Stimulated activated CD4-positive, alpha-beta T cell treated with anti-CD3 and anti-CD28 coated beads, Interleukin-15, amount 100 ng/mL, for 1 hour (primary cell): Measurements from ENCODE around the gene DGKK.

Source experiments
- DNase-seq, 2 donors: peaks; one replicate each; pipeline ENCODE4 v3.0.0-alpha.2; 2020; ENCODE audit warnings: low read depth in 1 of 2, low spot score in 1 of 2

DGKK gene, protein sequence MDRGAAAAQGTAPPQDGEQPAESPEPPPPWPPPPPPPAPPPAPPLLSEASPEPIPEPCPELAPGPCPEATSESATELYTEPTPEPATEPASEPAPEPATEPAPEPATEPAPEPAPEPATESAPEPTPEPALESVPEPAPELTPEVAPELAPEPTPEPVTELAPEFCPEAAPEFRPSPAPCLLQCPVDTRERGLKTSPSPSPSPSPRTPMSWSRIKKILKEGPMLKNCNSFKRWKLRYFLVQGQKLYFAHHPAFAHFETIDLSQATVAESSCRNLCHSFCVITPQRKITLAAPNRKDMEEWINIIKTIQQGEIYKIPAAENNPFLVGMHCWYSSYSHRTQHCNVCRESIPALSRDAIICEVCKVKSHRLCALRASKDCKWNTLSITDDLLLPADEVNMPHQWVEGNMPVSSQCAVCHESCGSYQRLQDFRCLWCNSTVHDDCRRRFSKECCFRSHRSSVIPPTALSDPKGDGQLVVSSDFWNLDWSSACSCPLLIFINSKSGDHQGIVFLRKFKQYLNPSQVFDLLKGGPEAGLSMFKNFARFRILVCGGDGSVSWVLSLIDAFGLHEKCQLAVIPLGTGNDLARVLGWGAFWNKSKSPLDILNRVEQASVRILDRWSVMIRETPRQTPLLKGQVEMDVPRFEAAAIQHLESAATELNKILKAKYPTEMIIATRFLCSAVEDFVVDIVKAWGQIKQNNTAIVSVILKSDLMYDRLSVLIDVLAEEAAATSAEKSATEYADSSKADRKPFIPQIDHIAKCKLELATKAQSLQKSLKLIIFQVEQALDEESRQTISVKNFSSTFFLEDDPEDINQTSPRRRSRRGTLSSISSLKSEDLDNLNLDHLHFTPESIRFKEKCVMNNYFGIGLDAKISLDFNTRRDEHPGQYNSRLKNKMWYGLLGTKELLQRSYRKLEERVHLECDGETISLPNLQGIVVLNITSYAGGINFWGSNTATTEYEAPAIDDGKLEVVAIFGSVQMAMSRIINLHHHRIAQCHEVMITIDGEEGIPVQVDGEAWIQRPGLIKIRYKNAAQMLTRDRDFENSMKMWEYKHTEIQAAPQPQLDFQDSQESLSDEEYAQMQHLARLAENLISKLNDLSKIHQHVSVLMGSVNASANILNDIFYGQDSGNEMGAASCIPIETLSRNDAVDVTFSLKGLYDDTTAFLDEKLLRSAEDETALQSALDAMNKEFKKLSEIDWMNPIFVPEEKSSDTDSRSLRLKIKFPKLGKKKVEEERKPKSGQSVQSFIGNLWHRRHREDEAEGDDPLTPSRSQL

GRCh38 chrX:50470103-50471031, at the start of gene DGKK:
TSS of gene DGKK (minus strand) at chrX:50470825. CDS start at chrX:50470678, 147 bp downstream.
- no peak for DNase-seq

DNA sequence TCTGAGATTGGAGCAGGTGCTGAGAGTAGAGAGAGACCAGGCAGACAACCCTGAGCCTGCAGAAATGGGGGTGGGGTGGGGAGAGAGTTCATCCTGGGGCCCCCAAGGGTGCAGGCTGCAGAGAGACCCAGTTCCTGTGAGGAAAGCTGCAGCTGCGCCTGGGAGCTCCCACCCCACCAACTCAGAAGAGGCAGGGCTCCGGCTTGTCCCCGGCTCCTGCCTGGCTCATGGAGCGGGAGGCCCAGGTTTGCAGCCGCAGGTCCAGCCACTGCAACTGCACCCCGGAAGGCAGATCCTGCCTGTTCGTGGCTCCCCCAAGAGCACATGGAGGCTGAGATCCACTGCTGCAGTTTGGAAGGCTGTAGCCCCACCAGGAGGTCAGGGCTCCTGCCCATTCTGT, 44.2 kb upstream of the DGKK start:
- DNase-seq: no peak

- DNase-seq: no peak
Observed at GRCh38 chrX:50497114-50497513, 26.5 kb upstream of the DGKK start.

GRCh38 chrX:50495616-50496015, 25.0 kb upstream of the DGKK start:
- DNase-seq: no peak

GRCh38 chrX:50492720-50493119, 22.1 kb upstream of the DGKK start:
- no peak for DNase-seq

DNA sequence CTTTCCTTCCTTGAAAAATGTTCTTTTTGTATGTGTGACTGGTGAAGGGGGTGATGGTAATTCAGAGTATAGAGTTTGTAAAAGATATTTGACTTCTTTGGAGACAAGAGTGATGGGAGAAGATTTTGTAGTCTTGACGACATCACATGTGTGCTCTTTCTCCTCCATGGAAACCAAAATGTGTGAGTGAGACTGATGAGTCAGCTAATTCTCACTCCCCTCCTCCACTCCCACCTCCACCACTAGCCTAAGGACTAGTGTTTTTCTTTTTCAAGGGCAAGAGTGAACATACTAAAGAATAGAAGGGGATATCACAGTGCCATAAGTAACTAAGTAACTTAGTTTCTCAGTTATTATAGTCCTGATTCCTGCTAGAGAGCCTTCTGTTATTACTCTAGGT, 14.0 kb upstream of the DGKK start:
- no peak for DNase-seq

DNA sequence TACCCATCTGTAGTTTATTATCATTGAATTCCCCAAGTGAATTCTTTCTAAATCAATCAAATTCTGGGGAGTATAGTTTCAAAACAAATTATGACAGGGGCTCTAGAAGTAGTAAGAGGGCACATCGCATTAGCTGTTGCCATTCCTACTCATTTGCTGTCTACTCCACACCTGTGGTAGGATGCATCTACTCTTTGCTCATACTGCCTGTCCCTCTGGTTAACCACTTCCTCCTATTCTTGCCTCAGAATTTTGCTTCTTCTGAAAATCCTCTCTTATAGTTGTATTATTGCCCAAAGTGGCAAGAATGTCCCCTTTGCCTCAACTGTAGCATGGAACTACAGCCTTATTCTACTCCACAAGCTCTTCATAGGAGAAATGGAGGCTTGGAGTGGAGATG, 12.7 kb upstream of the DGKK start:
- DNase-seq: no peak

- DNase-seq: no peak
Observed at GRCh38 chrX:50475208-50475607, 4.6 kb upstream of the DGKK start.

DNA sequence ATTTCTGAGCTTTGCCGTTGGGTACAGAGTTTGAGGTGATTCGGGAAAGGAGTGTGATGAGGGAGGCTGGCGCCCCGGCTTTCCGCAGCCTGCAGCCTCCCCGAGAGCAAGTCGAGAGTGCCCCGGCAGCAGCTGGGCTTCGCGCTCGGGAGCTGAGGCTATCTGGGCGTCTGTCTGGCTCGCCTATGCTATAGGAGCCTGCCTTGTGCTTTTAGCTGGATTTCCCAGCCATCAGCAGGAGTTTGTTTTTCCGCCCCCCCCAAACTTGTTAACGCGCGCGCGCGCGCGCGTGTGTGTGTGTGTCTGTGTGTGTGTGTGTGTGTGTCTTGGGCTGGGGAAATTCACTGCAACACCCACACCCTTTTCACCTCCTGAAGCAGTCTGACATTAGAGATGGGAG, 765 bp upstream of the DGKK start:
- DNase-seq: no peak

DNA sequence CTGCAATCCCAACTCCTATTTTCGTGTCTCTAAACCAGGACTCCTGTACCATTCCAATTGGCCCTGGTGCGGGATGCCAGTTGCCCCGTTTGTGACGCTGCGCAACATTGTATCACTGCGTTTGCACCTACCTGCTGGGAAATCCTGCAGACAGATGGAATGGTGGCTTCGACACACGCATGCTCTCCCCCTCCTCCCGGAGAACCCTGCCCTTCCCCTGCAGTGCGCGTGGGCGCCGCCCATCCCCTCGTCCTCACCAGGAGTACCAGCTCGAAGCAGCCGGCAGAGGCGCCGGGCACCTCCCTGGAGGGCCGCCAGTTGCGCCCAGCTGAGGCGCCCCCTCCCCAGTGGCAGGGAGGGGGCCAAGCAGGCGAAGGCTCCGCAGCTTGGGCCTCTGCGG, 1.4 kb downstream of the DGKK start:
- no peak for DNase-seq

DNA sequence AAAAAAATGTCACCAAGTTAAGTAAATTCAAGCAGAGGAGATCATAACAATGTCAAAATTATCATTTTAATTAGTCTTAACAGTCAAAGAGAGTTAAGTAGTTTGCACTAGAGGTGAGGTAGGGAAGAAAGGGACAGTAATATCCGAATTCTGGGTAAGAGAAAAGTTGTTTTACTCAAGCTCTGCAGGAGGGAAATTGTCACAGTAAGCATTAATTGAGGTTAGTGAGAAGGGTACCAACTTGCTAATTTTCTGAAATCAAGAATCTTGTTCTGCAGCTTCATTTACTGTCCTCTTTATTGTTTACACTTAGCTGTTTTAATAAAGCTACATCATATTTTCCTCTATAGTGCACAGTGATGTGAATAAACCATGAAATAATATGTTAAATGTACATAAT, 11.0 kb downstream of the DGKK start:
- no peak for DNase-seq

DNA sequence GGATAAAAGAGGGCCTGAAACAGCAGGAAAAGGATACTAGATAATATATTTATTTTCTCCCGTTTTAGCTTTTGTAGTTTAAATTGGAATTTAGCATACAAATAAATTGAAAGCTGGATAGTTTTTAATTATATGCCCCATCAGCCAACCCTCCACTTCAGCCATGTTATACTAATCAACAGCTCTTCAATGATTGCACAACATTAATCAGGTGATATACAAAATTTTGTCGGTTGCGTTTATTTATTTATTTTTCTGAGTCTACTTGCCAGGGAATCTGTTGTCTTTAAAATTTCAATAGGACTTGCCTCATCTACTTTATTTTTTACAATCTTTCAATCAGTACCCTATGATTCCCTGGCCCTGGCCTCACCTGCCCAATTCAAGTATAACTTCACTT, 12.1 kb downstream of the DGKK start:
- DNase-seq: no peak

- no peak for DNase-seq
Observed at GRCh38 chrX:50456712-50457484, 13.7 kb downstream of the DGKK start.

GRCh38 chrX:50452782-50453181, 17.8 kb downstream of the DGKK start:
- DNase-seq: no peak

DNA sequence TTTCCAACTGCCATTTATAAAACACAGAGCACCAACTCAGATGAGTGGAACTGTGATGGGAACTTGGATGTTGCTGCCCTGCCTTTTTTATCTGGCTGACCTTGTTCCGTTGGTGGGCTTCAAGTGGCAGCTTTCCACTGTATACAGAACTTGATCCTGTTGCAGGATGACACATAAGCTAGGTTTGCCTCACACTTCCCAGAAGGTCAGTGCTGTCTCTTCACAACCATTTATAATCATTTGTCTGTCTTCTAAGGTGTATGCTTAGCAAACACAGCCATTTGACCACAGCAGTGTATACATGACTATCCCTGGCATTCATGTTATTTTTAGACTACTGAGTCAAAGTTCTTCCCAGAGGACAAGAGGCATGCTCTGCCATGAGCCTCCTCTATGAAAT, 20.3 kb downstream of the DGKK start:
- DNase-seq: no peak

DNA sequence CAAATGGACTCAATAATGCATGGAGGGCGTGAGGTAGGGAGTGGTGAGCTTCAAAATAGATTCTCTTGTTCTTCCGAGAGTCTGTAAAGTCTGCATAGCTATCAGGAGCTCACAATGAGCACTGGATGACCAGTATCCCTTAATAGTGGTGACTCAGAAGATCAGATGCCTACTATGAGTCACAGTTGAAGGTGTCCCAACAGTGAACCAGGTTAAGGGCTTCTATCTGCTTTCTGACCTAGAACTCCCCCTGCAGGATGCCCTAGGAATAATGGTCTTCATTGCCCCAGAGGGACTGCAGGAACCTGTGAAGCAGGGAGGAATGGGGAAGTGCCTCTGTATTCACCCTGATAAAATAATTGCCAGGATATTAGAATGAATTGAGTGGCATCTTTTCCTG, 22.1 kb downstream of the DGKK start:
- DNase-seq: no peak

DNA sequence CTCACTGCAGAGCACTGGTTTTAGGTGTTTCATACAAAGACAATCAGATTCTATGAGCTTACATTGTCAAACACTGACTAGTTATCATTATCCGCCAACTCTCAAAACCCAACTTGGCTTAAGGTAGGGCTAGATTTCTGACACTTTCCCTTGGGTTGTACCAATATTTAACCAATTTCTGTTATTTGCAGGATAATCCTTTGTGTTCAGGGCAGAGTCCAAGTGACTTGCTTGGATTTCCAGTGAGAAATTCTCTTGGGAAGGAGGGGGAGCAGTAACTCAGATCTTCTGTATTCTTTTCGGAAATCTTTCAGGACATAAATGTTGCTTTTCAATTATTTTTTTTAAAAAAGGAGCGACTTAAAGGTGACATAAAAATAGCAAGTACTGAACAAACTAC, 23.1 kb downstream of the DGKK start:
- DNase-seq: no peak

DNA sequence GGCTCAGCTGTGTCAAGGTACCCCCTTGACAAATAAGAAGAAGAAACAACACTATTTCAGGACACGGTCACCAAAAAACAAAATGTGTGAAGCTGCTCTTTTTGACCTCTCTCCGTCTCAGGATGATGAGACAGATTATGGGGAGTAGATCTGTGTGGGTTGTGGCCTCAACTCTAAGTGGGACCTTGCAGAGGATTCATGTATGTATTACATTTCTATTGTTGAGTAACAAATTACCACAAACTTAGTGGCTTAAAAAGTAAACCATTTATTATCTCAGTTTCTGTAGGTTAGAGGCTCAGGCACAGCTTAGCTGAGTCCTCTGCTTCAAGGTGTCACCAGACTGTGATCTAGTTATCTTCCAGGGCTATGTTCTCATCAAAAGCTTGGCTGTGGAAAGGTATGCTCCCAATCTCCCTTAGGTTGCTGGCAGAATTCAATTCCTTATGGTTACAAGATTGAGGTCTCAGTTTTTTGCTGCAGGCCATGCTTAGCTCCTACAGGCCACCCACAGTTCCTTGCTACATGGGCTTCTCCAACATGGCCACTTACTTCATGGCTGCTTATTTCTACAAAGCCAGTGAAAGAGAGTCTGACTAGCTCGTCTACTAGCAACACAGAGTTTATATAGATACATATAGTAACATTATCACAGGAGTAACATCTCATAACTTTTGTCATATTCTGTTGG, 28.1 kb downstream of the DGKK start:
- no peak for DNase-seq

- DNase-seq: no peak
Observed at GRCh38 chrX:50436797-50437196, 33.8 kb downstream of the DGKK start.
